Measurements from ENCODE around the gene CHRNA3.
"Not testable (repeated sequence)": the region's sequence is repeated elsewhere in the genome, so short reads cannot be mapped to it uniquely, and the experiment has no call there.

The CHRNA3 gene

GRCh38 chr15:78617516-78617915, 3.3 kb downstream of the CHRNA3 start:
- Mint-ChIP-seq H3K36me3 (no peaks in the 10 kb centered on the region), H3K9me3 (no peaks in the 10 kb centered on the region), H3K27ac (no peak overlapping the region), H3K4me3 (no peak overlapping the region), H3K4me1 (no peaks in the 10 kb centered on the region), H3K27me3 (peaks cover 20% of the 10 kb centered on the region)
- ATAC-seq (ENCODE audit: low read depth), result no peak
- no peak for DNase-seq (ENCODE audit: low spot score in 2 of 2)

GRCh38 chr15:78617076-78617475, 3.7 kb downstream of the CHRNA3 start:
- H3K27ac Mint-ChIP-seq, result no peak overlapping the region
- DNase-seq (ENCODE audit: low spot score in 2 of 2) (no peak), ATAC-seq (ENCODE audit: low read depth) (no peak)
- H3K27me3 Mint-ChIP-seq, result peaks cover 19% of the 10 kb centered on the region
- no peaks in the 10 kb centered on the region for H3K4me1 Mint-ChIP-seq
- H3K4me3 Mint-ChIP-seq, result no peak overlapping the region
- H3K9me3 Mint-ChIP-seq, result no peaks in the 10 kb centered on the region
- no peaks in the 10 kb centered on the region for H3K36me3 Mint-ChIP-seq

GRCh38 chr15:78616506-78616905, 4.3 kb downstream of the CHRNA3 start:
- no peak for ATAC-seq (ENCODE audit: low read depth)
- Mint-ChIP-seq H3K4me3 (no peak overlapping the region), H3K4me1 (no peaks in the 10 kb centered on the region), H3K27ac (no peak overlapping the region), H3K9me3 (no peaks in the 10 kb centered on the region), H3K27me3 (peaks cover 16% of the 10 kb centered on the region), H3K36me3 (no peaks in the 10 kb centered on the region)
- DNase-seq (ENCODE audit: low spot score in 2 of 2), result no peak

GRCh38 chr15:78615151-78615589, 5.6 kb downstream of the CHRNA3 start:
- Mint-ChIP-seq H3K27ac (no peak overlapping the region), H3K27me3 (peaks cover 15% of the 10 kb centered on the region), H3K9me3 (no peaks in the 10 kb centered on the region), H3K36me3 (no peaks in the 10 kb centered on the region), H3K4me3 (no peak overlapping the region), H3K4me1 (no peaks in the 10 kb centered on the region)
- no peak for DNase-seq (ENCODE audit: low spot score in 2 of 2)
- no peak for ATAC-seq (ENCODE audit: low read depth)

- Mint-ChIP-seq H3K4me1 (no peaks in the 10 kb centered on the region), H3K9me3 (peaks cover 2% of the 10 kb centered on the region), H3K36me3 (no peaks in the 10 kb centered on the region), H3K27ac (no peak overlapping the region), H3K4me3 (no peak overlapping the region), H3K27me3 (peaks cover 8% of the 10 kb centered on the region)
- DNase-seq (ENCODE audit: low spot score in 2 of 2) (no peak), ATAC-seq (ENCODE audit: low read depth) (no peak)
Observed at GRCh38 chr15:78614021-78614420, 6.8 kb downstream of the CHRNA3 start.

GRCh38 chr15:78609551-78609950, 11.2 kb downstream of the CHRNA3 start:
- peaks cover 12% of the 10 kb centered on the region for H3K27me3 Mint-ChIP-seq
- H3K27ac Mint-ChIP-seq; H3K4me1 Mint-ChIP-seq; H3K36me3 Mint-ChIP-seq; H3K4me3 Mint-ChIP-seq; ATAC-seq (ENCODE audit: low read depth); DNase-seq (ENCODE audit: low spot score in 2 of 2); H3K9me3 Mint-ChIP-seq: not testable (repeated sequence)

GRCh38 chr15:78605680-78606079, 15.1 kb downstream of the CHRNA3 start:
- H3K27me3 Mint-ChIP-seq, result peaks cover 26% of the 10 kb centered on the region
- no peaks in the 10 kb centered on the region for H3K4me1 Mint-ChIP-seq
- no peak overlapping the region for H3K27ac Mint-ChIP-seq
- H3K36me3 Mint-ChIP-seq, result peaks cover 2% of the 10 kb centered on the region
- no peak for ATAC-seq (ENCODE audit: low read depth)
- no peak overlapping the region for H3K4me3 Mint-ChIP-seq
- DNase-seq (ENCODE audit: low spot score in 2 of 2), result no peak
- H3K9me3 Mint-ChIP-seq, result peaks cover 3% of the 10 kb centered on the region

- DNase-seq (ENCODE audit: low spot score in 2 of 2), result no peak
- Mint-ChIP-seq H3K4me3 (no peak overlapping the region), H3K4me1 (no peaks in the 10 kb centered on the region), H3K9me3 (peaks cover 3% of the 10 kb centered on the region), H3K27me3 (peaks cover 26% of the 10 kb centered on the region), H3K27ac (no peak overlapping the region), H3K36me3 (peaks cover 2% of the 10 kb centered on the region)
- no peak for ATAC-seq (ENCODE audit: low read depth)
Observed at GRCh38 chr15:78605201-78605600, 15.6 kb downstream of the CHRNA3 start.

GRCh38 chr15:78604420-78604819, 16.4 kb downstream of the CHRNA3 start:
- H3K4me1 Mint-ChIP-seq, result no peaks in the 10 kb centered on the region
- ATAC-seq (ENCODE audit: low read depth) (no peak), DNase-seq (ENCODE audit: low spot score in 2 of 2) (no peak)
- peaks cover 25% of the 10 kb centered on the region for H3K27me3 Mint-ChIP-seq
- H3K27ac Mint-ChIP-seq, result no peak overlapping the region
- no peak overlapping the region for H3K4me3 Mint-ChIP-seq
- H3K9me3 Mint-ChIP-seq, result peaks cover 2% of the 10 kb centered on the region
- H3K36me3 Mint-ChIP-seq, result peaks cover 2% of the 10 kb centered on the region

GRCh38 chr15:78603467-78603866, 17.3 kb downstream of the CHRNA3 start:
- Mint-ChIP-seq H3K36me3 (peaks cover 2% of the 10 kb centered on the region), H3K4me3 (no peak overlapping the region), H3K4me1 (no peaks in the 10 kb centered on the region), H3K27ac (no peak overlapping the region), H3K9me3 (no peaks in the 10 kb centered on the region), H3K27me3 (peaks cover 23% of the 10 kb centered on the region)
- DNase-seq (ENCODE audit: low spot score in 2 of 2), result no peak
- ATAC-seq (ENCODE audit: low read depth), result no peak

GRCh38 chr15:78599189-78599588, 21.6 kb downstream of the CHRNA3 start:
- no peak for ATAC-seq (ENCODE audit: low read depth)
- Mint-ChIP-seq H3K4me3 (no peak overlapping the region), H3K27ac (no peak overlapping the region), H3K4me1 (no peaks in the 10 kb centered on the region), H3K36me3 (peaks cover 2% of the 10 kb centered on the region), H3K27me3 (peaks cover 13% of the 10 kb centered on the region), H3K9me3 (no peaks in the 10 kb centered on the region)
- DNase-seq (ENCODE audit: low spot score in 2 of 2), result no peak

GRCh38 chr15:78598348-78598747, 22.4 kb downstream of the CHRNA3 start:
- DNase-seq (ENCODE audit: low spot score in 2 of 2) (no peak), ATAC-seq (ENCODE audit: low read depth) (no peak)
- Mint-ChIP-seq H3K27me3 (peaks cover 10% of the 10 kb centered on the region), H3K27ac (no peak overlapping the region), H3K36me3 (peaks cover 2% of the 10 kb centered on the region), H3K4me1 (no peaks in the 10 kb centered on the region), H3K4me3 (no peak overlapping the region), H3K9me3 (no peaks in the 10 kb centered on the region)

GRCh38 chr15:78597583-78597982, 23.2 kb downstream of the CHRNA3 start:
- Mint-ChIP-seq H3K4me1 (no peaks in the 10 kb centered on the region), H3K36me3 (peaks cover 2% of the 10 kb centered on the region)
- ATAC-seq (ENCODE audit: low read depth), result no peak

GRCh38 chr15:78574944-78575343, 45.9 kb downstream of the CHRNA3 start:
- no peak overlapping the region for H3K27ac Mint-ChIP-seq
- no peaks in the 10 kb centered on the region for H3K9me3 Mint-ChIP-seq
- no peak overlapping the region for H3K4me3 Mint-ChIP-seq
- no peak for DNase-seq (ENCODE audit: low spot score in 2 of 2)
- H3K36me3 Mint-ChIP-seq, result no peaks in the 10 kb centered on the region
- H3K27me3 Mint-ChIP-seq, result peaks cover 6% of the 10 kb centered on the region
- ATAC-seq (ENCODE audit: low read depth), result no peak
- H3K4me1 Mint-ChIP-seq, result no peaks in the 10 kb centered on the region

More at GRCh38 chr15:78597583-78597982, 23.2 kb downstream of the CHRNA3 start:
- H3K27ac Mint-ChIP-seq, result no peak overlapping the region
- no peaks in the 10 kb centered on the region for H3K9me3 Mint-ChIP-seq
- DNase-seq (ENCODE audit: low spot score in 2 of 2), result no peak
- H3K27me3 Mint-ChIP-seq, result peaks cover 8% of the 10 kb centered on the region
- no peak overlapping the region for H3K4me3 Mint-ChIP-seq

- DNase-seq (ENCODE audit: low spot score in 2 of 2) (no peak), ATAC-seq (ENCODE audit: low read depth) (no peak)
- peaks cover 6% of the 10 kb centered on the region for H3K27me3 Mint-ChIP-seq
- H3K9me3 Mint-ChIP-seq, result no peaks in the 10 kb centered on the region
- no peak overlapping the region for H3K27ac Mint-ChIP-seq
- H3K4me1 Mint-ChIP-seq, result no peaks in the 10 kb centered on the region
- no peaks in the 10 kb centered on the region for H3K36me3 Mint-ChIP-seq
- no peak overlapping the region for H3K4me3 Mint-ChIP-seq
Observed at GRCh38 chr15:78573416-78573815, 47.4 kb downstream of the CHRNA3 start.
